ENCODE measurements around the gene AASDH. TPM values are rescaled to one million over a fixed set of nuclear protein-coding genes. Genes with fewer than 3 reads are reported as not detected.
A peak's percentile ranks its signal among the peaks of the same experiment; 100 is the strongest.

The AASDH gene
- total RNA-seq: 14.6 TPM
- long read RNA-seq, transcript AASDH-201 (15 exons, 3,590 nt): major isoform, 6 of 24 reads
- long read RNA-seq, partial matches to known transcripts: 3 of 24 reads
- long read RNA-seq, other reads (novel, unspliced or antisense): 12 of 24 reads

GRCh38 chr4:56387023-56388001, at the start of gene AASDH:
AASDH (minus strand) TSS chr4:56387491; CDS start chr4:56384299, 3,192 bp downstream.
- Histone ChIP-seq H3K4me3 (peak within 1 kb of the TSS; percentile 82), H3K27me3 (no peaks in the 10 kb centered on the region), H3K36me3 (no peaks in the 10 kb centered on the region), H3K27ac (peak within 1 kb of the TSS; percentile 98), H3K9me3 (no peaks in the 10 kb centered on the region), H3K4me1 (peaks cover 10% of the 10 kb centered on the region)
- DNase-seq: peak; percentile 95
- no peak for TF ChIP-seq CTCF (IDR thresholded peaks at IDR 0.05)
- peak; percentile 99 for ATAC-seq
- intact Hi-C loops (cut with DNase I): no loop called here

GRCh38 chr4:56435140-56435926, 48.0 kb upstream of the AASDH start, which contains the start of gene PPAT:
PPAT (minus strand) TSS chr4:56435615; CDS start chr4:56435477, 138 bp downstream.
- DNase-seq (peak; percentile 99), ATAC-seq (peak; percentile 96)
- Histone ChIP-seq H3K27ac (peak within 1 kb of the TSS; percentile 92), H3K9me3 (no peaks in the 10 kb centered on the region), H3K27me3 (no peaks in the 10 kb centered on the region), H3K36me3 (no peaks in the 10 kb centered on the region), H3K4me3 (peak within 1 kb of the TSS; percentile 70), H3K4me1 (peaks cover 9% of the 10 kb centered on the region)
- TF ChIP-seq CTCF (IDR thresholded peaks at IDR 0.05): peak; percentile 42
- intact Hi-C loops (cut with DNase I): no loop called here

- intact Hi-C loops (cut with DNase I): no loop called here
- ATAC-seq: peak; percentile 5
- Histone ChIP-seq H3K27me3 (no peaks in the 10 kb centered on the region), H3K9me3 (no peaks in the 10 kb centered on the region), H3K27ac (peak overlapping the region; percentile 92), H3K4me3 (peak overlapping the region; percentile 70), H3K4me1 (peaks cover 9% of the 10 kb centered on the region), H3K36me3 (no peaks in the 10 kb centered on the region)
- TF ChIP-seq CTCF (IDR thresholded peaks at IDR 0.05): no peak
- no peak for DNase-seq
Observed at GRCh38 chr4:56434599-56435139, 47.4 kb upstream of the AASDH start.

GRCh38 chr4:56433280-56433679, 46.0 kb upstream of the AASDH start:
- TF ChIP-seq CTCF (IDR thresholded peaks at IDR 0.05): no peak
- no peak for ATAC-seq
- intact Hi-C loops (cut with DNase I): no loop called here

GRCh38 chr4:56430203-56430602, 42.9 kb upstream of the AASDH start:
- Histone ChIP-seq H3K4me3 (no peak overlapping the region), H3K36me3 (no peaks in the 10 kb centered on the region), H3K9me3 (no peaks in the 10 kb centered on the region), H3K4me1 (peaks cover 9% of the 10 kb centered on the region), H3K27me3 (no peaks in the 10 kb centered on the region), H3K27ac (no peak overlapping the region)
- ATAC-seq (no peak), DNase-seq (no peak)
- intact Hi-C loops (cut with DNase I): no loop called here
- TF ChIP-seq CTCF (IDR thresholded peaks at IDR 0.05): no peak

More at GRCh38 chr4:56433280-56433679, 46.0 kb upstream of the AASDH start:
- no peak for DNase-seq
- Histone ChIP-seq H3K4me3 (no peak overlapping the region), H3K27me3 (no peaks in the 10 kb centered on the region), H3K4me1 (peaks cover 9% of the 10 kb centered on the region), H3K9me3 (no peaks in the 10 kb centered on the region), H3K36me3 (no peaks in the 10 kb centered on the region), H3K27ac (no peak overlapping the region)
